ENCODE data around the gene SMCP.

DNA sequence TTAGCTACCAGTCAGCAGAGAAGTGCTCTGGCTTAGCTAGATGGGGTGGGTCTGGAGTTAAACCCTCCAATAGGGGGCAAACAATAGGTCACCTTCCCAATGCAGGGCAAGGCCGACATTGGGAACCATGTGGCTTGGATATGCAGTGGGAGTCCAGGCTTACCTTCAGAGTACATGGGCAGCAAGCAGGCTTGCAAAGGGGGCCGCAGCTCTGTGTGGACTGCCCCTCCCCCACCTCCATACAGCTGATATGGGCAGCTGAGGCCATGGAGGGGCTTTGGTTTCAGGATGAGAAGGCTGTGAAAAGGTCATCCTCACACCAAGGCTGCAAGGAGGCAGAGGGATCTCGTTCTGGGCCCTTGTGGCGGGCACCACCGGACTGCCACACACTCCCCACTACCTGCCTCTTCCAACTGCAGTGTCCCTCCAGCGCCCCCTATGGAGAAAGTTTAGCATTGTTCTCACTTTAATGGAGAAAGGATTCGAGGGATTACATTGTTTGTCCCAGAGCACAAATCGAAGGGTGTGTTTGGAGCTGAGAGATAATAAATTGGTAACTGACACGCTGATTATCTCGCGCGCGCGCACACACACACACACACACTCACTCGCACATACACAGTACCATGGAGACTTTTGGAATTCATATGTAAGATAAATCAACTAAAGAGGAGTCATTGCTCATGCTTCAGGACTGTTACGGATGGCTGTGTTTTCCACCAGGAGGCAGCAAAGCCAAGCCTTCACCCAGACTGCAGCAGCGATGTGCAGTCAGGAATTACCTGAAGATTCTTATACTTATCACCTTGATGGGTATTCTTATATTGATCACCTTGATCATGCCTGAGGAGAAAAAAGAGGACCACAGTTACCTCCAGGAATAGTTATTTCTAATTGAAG lies 7.0 kb upstream of the SMCP start:
- TF ChIP-seq, protein P1, sequence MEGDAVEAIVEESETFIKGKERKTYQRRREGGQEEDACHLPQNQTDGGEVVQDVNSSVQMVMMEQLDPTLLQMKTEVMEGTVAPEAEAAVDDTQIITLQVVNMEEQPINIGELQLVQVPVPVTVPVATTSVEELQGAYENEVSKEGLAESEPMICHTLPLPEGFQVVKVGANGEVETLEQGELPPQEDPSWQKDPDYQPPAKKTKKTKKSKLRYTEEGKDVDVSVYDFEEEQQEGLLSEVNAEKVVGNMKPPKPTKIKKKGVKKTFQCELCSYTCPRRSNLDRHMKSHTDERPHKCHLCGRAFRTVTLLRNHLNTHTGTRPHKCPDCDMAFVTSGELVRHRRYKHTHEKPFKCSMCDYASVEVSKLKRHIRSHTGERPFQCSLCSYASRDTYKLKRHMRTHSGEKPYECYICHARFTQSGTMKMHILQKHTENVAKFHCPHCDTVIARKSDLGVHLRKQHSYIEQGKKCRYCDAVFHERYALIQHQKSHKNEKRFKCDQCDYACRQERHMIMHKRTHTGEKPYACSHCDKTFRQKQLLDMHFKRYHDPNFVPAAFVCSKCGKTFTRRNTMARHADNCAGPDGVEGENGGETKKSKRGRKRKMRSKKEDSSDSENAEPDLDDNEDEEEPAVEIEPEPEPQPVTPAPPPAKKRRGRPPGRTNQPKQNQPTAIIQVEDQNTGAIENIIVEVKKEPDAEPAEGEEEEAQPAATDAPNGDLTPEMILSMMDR (conservative IDR thresholded peaks at IDR 0.05; ENCODE audit: low read depth, low read length) = peak; percentile 94
- no peak for TF ChIP-seq EZH2phosphoT487 (IDR thresholded peaks at IDR 0.05; ENCODE audit: borderline replicate concordance, low read length)
- TF ChIP-seq EZH2 (IDR thresholded peaks at IDR 0.05; ENCODE audit: low read length, unreplicated experiment) = no peak

All from PC-3 (cell line).